IgD-negative memory B cell (primary cell): ENCODE measurements around the gene SMAD5. TPM values are rescaled to one million over a fixed set of nuclear protein-coding genes. Genes with fewer than 3 reads are reported as not detected.

Source experiments
- H3K27ac Mint-ChIP-seq, 3 donors: one replicate each; pipeline ENCODE4 v1.8.0; 2020 to 2022; ENCODE audit warnings: mild to moderate bottlenecking in 3 of 3, mixed read lengths in 3 of 3, moderate library complexity in 1 of 3
- H3K27me3 Mint-ChIP-seq: one replicate; pipeline ENCODE4 v1.8.0; 2021; ENCODE audit warnings: mixed read lengths
- H3K36me3 Mint-ChIP-seq: one replicate; pipeline ENCODE4 v1.8.0; 2020; ENCODE audit warnings: mild to moderate bottlenecking, mixed read lengths
- H3K4me1 Mint-ChIP-seq, 3 donors: one replicate each; pipeline ENCODE4 v1.8.0; 2020 to 2022; ENCODE audit warnings: mixed read lengths in 3 of 3, mild to moderate bottlenecking in 1 of 3
- H3K4me3 Mint-ChIP-seq, 4 donors: one replicate each; pipeline ENCODE4 v1.8.0; 2020 to 2022; ENCODE audit warnings: mild to moderate bottlenecking in 4 of 4, mixed read lengths in 4 of 4, moderate library complexity in 3 of 4
- H3K9me3 Mint-ChIP-seq, 3 donors: one replicate each; pipeline ENCODE4 v1.8.0; 2020 to 2021; ENCODE audit warnings: mixed read lengths in 3 of 3, mild to moderate bottlenecking in 1 of 3
- polyA plus RNA-seq: library from polyadenylated mRNA; unstranded; fragments of 300-500 nt; fragmentation: Illumina TruSeq; gene quantifications from one replicate; pipeline ENCODE4 v1.2.3, GENCODE V29; 2021

SMAD5 gene
- polyA plus RNA-seq, 1 donor from 2014 or later = 26.9 TPM

DNA sequence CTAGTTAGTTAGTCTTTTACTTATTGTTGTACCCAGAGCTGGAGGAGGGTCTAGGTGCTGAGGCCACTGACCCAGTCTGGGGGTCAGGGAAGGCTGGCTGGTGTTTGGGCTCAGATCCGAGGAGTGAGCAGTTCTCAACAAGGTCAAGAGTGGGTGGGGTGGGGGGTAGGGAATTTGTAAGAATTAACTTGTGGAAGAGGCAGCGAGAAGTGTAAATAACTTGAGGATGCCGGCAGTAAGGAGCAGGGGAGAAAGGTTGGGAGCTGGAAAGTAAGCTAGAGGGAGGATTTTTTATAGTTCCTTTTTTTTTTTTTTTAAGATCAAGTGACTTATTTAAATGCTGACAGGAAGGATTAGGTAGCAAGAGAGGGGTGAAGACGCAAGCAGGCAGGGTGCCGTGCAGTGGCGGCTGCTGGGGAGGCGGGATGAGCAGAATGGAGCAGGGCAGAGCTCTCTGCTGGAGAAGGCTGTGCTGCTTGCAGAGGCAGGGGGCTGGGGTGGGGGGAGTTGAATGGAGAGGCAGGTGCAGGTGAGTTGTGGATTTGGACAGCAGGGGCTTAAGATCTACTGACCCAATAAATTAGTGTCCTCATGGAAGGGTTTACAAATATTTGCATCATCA, 95.6 kb downstream of the SMAD5 start:
- peaks cover 0 to 2% (median 0%) of the 10 kb centered on the region in 3 donors for H3K9me3 Mint-ChIP-seq
- no peaks in the 10 kb centered on the region for H3K4me1 Mint-ChIP-seq
- H3K27ac Mint-ChIP-seq = no peak overlapping the region
- H3K36me3 Mint-ChIP-seq = peaks cover 1% of the 10 kb centered on the region
- H3K4me3 Mint-ChIP-seq = no peak overlapping the region
- no peaks in the 10 kb centered on the region for H3K27me3 Mint-ChIP-seq

DNA sequence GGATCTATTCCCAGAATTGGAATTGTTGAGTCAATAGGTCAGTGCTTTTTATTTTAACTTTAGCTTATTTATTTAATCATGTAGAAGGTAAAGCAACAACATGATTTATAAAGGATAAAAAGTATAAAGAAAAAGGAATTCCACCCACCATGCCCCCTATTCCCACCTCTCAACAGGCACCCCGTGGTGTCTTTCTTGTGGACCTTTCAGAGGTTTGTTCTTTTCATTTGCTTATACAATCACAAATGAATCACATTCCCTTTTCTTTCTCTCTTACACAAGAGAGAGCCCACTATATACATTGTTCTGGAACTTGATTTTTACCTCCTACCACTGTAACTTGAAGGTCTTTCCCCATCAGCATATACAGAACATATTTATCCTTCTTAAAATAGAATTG, 97.5 kb downstream of the SMAD5 start:
- no peak overlapping the region for H3K4me3 Mint-ChIP-seq
- H3K9me3 Mint-ChIP-seq = peaks cover 0 to 2% (median 0%) of the 10 kb centered on the region in 3 donors
- no peaks in the 10 kb centered on the region for H3K27me3 Mint-ChIP-seq
- H3K36me3 Mint-ChIP-seq = peaks cover 1% of the 10 kb centered on the region
- no peaks in the 10 kb centered on the region for H3K4me1 Mint-ChIP-seq
- no peak overlapping the region for H3K27ac Mint-ChIP-seq

DNA sequence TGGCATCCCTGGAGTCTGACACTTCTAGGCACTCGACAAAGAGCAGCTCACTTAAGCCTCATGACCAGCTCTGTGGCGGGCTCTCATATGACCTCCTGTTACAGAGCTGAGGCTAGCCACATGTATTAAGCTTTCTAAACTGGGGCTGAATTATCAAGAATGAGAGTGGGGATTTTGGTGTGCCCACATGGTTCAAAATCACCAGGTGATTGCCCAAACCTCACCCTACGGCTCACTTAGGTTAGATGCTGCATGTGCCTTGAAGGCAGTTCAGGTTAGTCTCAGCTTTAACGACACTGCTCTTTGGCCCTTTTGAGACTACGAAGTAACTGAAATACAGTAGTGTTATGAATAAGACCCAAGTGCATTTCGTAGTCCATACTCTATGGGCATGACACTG, 99.7 kb downstream of the SMAD5 start:
- no peaks in the 10 kb centered on the region for H3K27me3 Mint-ChIP-seq
- H3K9me3 Mint-ChIP-seq = peaks cover 0 to 2% (median 0%) of the 10 kb centered on the region in 3 donors
- H3K4me3 Mint-ChIP-seq = no peak overlapping the region
- no peak overlapping the region for H3K27ac Mint-ChIP-seq
- H3K4me1 Mint-ChIP-seq = no peaks in the 10 kb centered on the region
- H3K36me3 Mint-ChIP-seq = peaks cover 1% of the 10 kb centered on the region

Other genes with a start within 250 kb of the SMAD5 start
- not detected for gene IL9, start 237.0 kb upstream of the SMAD5 start, polyA plus RNA-seq
- gene LECT2, start 177.9 kb upstream of the SMAD5 start, polyA plus RNA-seq = not detected
- gene TGFBI, start 103.9 kb upstream of the SMAD5 start, polyA plus RNA-seq = 7.1 TPM
- not detected for gene SMIM32, start 60.3 kb downstream of the SMAD5 start, polyA plus RNA-seq
- gene TRPC7, start 232.7 kb downstream of the SMAD5 start, polyA plus RNA-seq = not detected